GM12878 (cell line): ENCODE measurements around the gene NPAS3. TPM values are rescaled to one million over a fixed set of nuclear protein-coding genes. Genes with fewer than 3 reads are reported as not detected.

ENCODE experiments used
- ATAC-seq: fragments of 200-7000 bp; cut with Tn5 transposase; 3 replicates; pipeline ENCODE4 v1.9.1; 2020; ENCODE audit warnings: mild to moderate bottlenecking, moderate library complexity
- BruUV-seq: library from RNA; stranded (reverse); fragments of 400-500 nt; replicated peaks from 2 replicates; lab custom pipeline; 2021; lab: Mats Ljungman, UMichigan
- CTCF ChIA-PET: fragments of 300-600 bp; sonication (Branson Sonifier 250); formaldehyde crosslinking; extraction: SDS; loops from one replicate; lab custom pipeline; 2021; ENCODE audit warnings: inconsistent platforms; lab: Yijun Ruan, JAX
- POLR2A ChIA-PET: fragments of 350-600 bp; formaldehyde crosslinking; extraction: SDS; loops from one replicate; lab custom pipeline; 2021; ENCODE audit warnings: inconsistent platforms; lab: Charles Lee
- RAD21 ChIA-PET: fragments of 300-600 bp; sonication (Branson Sonifier 250); formaldehyde crosslinking; loops from one replicate; lab custom pipeline; 2023; ENCODE audit warnings: antibody characterized with exemption; ENCODE audit not compliant: unreplicated experiment; lab: Charles Lee
- SMC1A ChIA-PET: fragments of 300-600 bp; sonication (Branson Sonifier 250); formaldehyde crosslinking; loops from one replicate; lab custom pipeline; 2023; ENCODE audit not compliant: unreplicated experiment, uncharacterized antibody; lab: Charles Lee
- DNase-seq: peaks from one replicate; pipeline ENCODE4 v3.0.0-alpha.2; 2011; ENCODE audit warnings: low read depth, low spot score
- FAIRE-seq: peaks from 3 replicates; lab custom pipeline; 2011; peaks lifted over from hg19 to GRCh38; lab: Jason Lieb, UNC
- H2AFZ ChIP-seq: 2 replicates; pipeline ENCODE4 v1.6.0; 2011; ENCODE audit warnings: low read depth, low read length, control low read depth; ENCODE audit not compliant: control insufficient read depth
- H3K27ac ChIP-seq: 2 replicates; pipeline ENCODE4 v1.5.1; 2011; ENCODE audit warnings: control low read depth; ENCODE audit not compliant: control insufficient read depth, insufficient read depth
- H3K27me3 ChIP-seq, 2 experiments: replicated peaks in 1 of 2; 2 replicates each; pipeline versions ENCODE4 v1.6.0 to v1.6.1; 2011; ENCODE audit warnings: low read length in 1 of 2; ENCODE audit not compliant: control insufficient read depth in 2 of 2, insufficient read depth in 2 of 2
- H3K36me3 ChIP-seq, 2 experiments: 2 replicates each; pipeline ENCODE4 v1.5.1; 2011; ENCODE audit warnings: low read length in 1 of 2; ENCODE audit not compliant: control insufficient read depth in 2 of 2, insufficient read depth in 2 of 2
- H3K4me1 ChIP-seq: 2 replicates; pipeline ENCODE4 v1.6.1; 2011; ENCODE audit warnings: mild to moderate bottlenecking, low read length, moderate library complexity, mixed read lengths; ENCODE audit not compliant: control insufficient read depth, insufficient read depth
- H3K4me2 ChIP-seq: 2 replicates; pipeline ENCODE4 v1.6.0; 2011; ENCODE audit warnings: control low read depth; ENCODE audit not compliant: control insufficient read depth, insufficient read depth
- H3K4me3 ChIP-seq: fragments of 200-600 bp; sonication (generic); 2 replicates; pipeline ENCODE4 v1.5.1; 2016
- H3K79me2 ChIP-seq: 2 replicates; pipeline ENCODE4 v1.6.0; 2011; ENCODE audit warnings: low read length; ENCODE audit not compliant: control insufficient read depth, insufficient read depth
- H3K9ac ChIP-seq: 2 replicates; pipeline ENCODE4 v1.8.0; 2011; ENCODE audit warnings: low read length, control low read depth, mixed read lengths; ENCODE audit not compliant: control insufficient read depth, insufficient read depth
- H3K9me3 ChIP-seq: replicated peaks from 3 replicates; pipeline ENCODE4 v1.5.1; 2011; ENCODE audit warnings: mild to moderate bottlenecking, low read length; ENCODE audit not compliant: control insufficient read depth, insufficient read depth
- H4K20me1 ChIP-seq: 2 replicates; pipeline ENCODE4 v1.6.0; 2011; ENCODE audit not compliant: control insufficient read depth, insufficient read depth
- ATF7 ChIP-seq: fragments of 450-650 bp; IDR thresholded peaks from 2 replicates; pipeline ENCODE4 v1.6.1; 2016; ENCODE audit warnings: low read depth, mild to moderate bottlenecking
- BHLHE40 ChIP-seq, 2 experiments: fragments of 450-650 bp in 1 of 2; IDR thresholded peaks; 2 replicates each; pipeline ENCODE4 v1.6.1; 2011 to 2017; ENCODE audit warnings: low read depth in 2 of 2, borderline replicate concordance in 1 of 2, improper control_type of control experiment in 1 of 2, low read length in 1 of 2, mild to moderate bottlenecking in 1 of 2
- CEBPZ ChIP-seq: fragments of 150-350 bp; IDR thresholded peaks from 2 replicates; pipeline ENCODE4 v1.6.1; 2016; ENCODE audit warnings: low read depth, low read length
- CHD2 ChIP-seq: IDR thresholded peaks from 2 replicates; pipeline ENCODE4 v1.6.1; 2011; ENCODE audit warnings: low read depth, low read length, improper control_type of control experiment, borderline replicate concordance
- RELB ChIP-seq: fragments of 450-650 bp; IDR thresholded peaks from 2 replicates; pipeline ENCODE4 v1.6.1; 2017; ENCODE audit warnings: low read depth, mild to moderate bottlenecking, moderate library complexity
- USF1 ChIP-seq: IDR thresholded peaks from 2 replicates; pipeline ENCODE4 v1.6.1; 2011; ENCODE audit warnings: borderline replicate concordance, low read depth, mild to moderate bottlenecking, moderate library complexity, mixed read lengths, low read length; ENCODE audit not compliant: insufficient read depth; ENCODE audit errors: extremely low read length
- USF2 ChIP-seq: IDR thresholded peaks from 2 replicates; pipeline ENCODE4 v1.6.1; 2011; ENCODE audit warnings: low read depth, low read length, improper control_type of control experiment, borderline replicate concordance
- WGBS: methylation state at CpG from one replicate; pipeline ENCODE4 v1.1.6; 2016; ENCODE audit warnings: low lambda C conversion rate; ENCODE audit not compliant: insufficient replicate concordance, insufficient coverage; ENCODE audit errors: missing lambda C conversion rate; 5-methylcytosine and 5-hydroxymethylcytosine counted together
- in situ Hi-C: fragments of 300-500 bp; cut with MboI; formaldehyde crosslinking; loops from 9 replicates; pipeline ENCODE4 v1.14.3; 2018; ENCODE audit warnings: mixed read lengths
- intact Hi-C: fragments of 100-400 bp; cut with micrococcal nuclease; formaldehyde crosslinking; loops from one replicate; pipeline ENCODE4 v1.14.2; 2022; ENCODE audit not compliant: unreplicated experiment
- polyA plus RNA-seq, 11 experiments: library from polyadenylated mRNA; depleted of rRNA in 4 of 11; unstranded in 6 of 11; stranded (reverse) in 5 of 11; fragments of >200 nt; fragmentation: Nextera tagmentation in 4 of 11; fragmentation: Illumina TruSeq in 1 of 11; extraction: Ambion mirVana in 4 of 11; extraction: Trizol in 1 of 11; gene quantifications; 1 replicate in 1 of 11; 2 replicates in 10 of 11; pipeline versions ENCODE4 v1.2.1 to v1.2.3, GENCODE V29; 2011 to 2016; ENCODE audit warnings: inconsistent platforms in 2 of 11, missing spikeins in 2 of 11, low read depth in 1 of 11
- total RNA-seq, 4 experiments: library from RNA; depleted of rRNA in 3 of 4; stranded (reverse); fragments of >200 nt in 3 of 4; fragmentation: Illumina TruSeq in 1 of 4; extraction: Trizol in 1 of 4; gene quantifications; 2 replicates each; pipeline versions ENCODE4 v1.2.1 to v1.2.3, GENCODE V29; 2013 to 2021

The NPAS3 gene
- total and polyA plus RNA-seq, 10 of the 15 experiments (the other 5 are each of a cell fraction or from before 2014, with no cell fraction given) = under 0.01 to 2.7 (median 0.03) TPM; not detected in 6

GRCh38 chr14:33732175-33732574 lies 793.5 kb downstream of the NPAS3 start:
- Histone ChIP-seq H3K4me1 (no peaks in the 10 kb centered on the region), H3K36me3 (no peaks in the 10 kb centered on the region), H4K20me1 (no peaks in the 10 kb centered on the region), H3K4me2 (no peak overlapping the region), H3K27ac (no peak overlapping the region), H3K79me2 (no peaks in the 10 kb centered on the region), H3K4me3 (no peak overlapping the region)
- FAIRE-seq (no peak), DNase-seq (no peak)
- SMC1A ChIA-PET = interaction anchor here (0.6 to 7.2 kb wide), 13 partner anchors 8 to 1152 kb away, joined by 3 to 48 read pairs (median 4); no protein-coding TSS in a partner anchor
- intact Hi-C loops = no loop called here
- POLR2A ChIA-PET = interaction anchor here (0.9 to 1.2 kb wide), 2 partner anchors 10 to 54 kb away, joined by 3 to 4 read pairs; no protein-coding TSS in a partner anchor
- WGBS = 39% methylated on average over 7 of the region's 7 CpGs
- TF ChIP-seq ATF7 = no peak
- TF ChIP-seq USF2 = no peak
- TF ChIP-seq USF1 = no peak
- no peak for TF ChIP-seq CEBPZ
- TF ChIP-seq BHLHE40 (IDR thresholded peaks at IDR 0.05; ENCODE audit: borderline replicate concordance in 1 of 2, low read depth in 2 of 2, low read length in 1 of 2) = peak in 1 of 2 experiments; percentile 35; a peak in 1 of 4 replicates
- no peak for TF ChIP-seq RELB
- TF ChIP-seq CHD2 = no peak
- TF ChIP-seq, all 136 proteins: peak for 1
- Histone ChIP-seq H3K27me3 (no peaks in the 10 kb centered on the region), H2AFZ (no peak overlapping the region), H3K9ac (no peak overlapping the region), H3K9me3 (no peaks in the 10 kb centered on the region)
- BruUV-seq = no TSS peak
- in situ Hi-C loops = no loop called here
- ChIA-PET CTCF (interaction anchor here (0.7 to 2.6 kb wide), 7 partner anchors 10 to 244 kb away, joined by 3 to 10 read pairs (median 3); no protein-coding TSS in a partner anchor), RAD21 (interaction anchor here (1.0 to 1.8 kb wide), 8 partner anchors 11 to 80 kb away, joined by 3 to 6 read pairs (median 3); no protein-coding TSS in a partner anchor)
- ATAC-seq = no peak
